Thymus (tissue), 11 donors: ENCODE measurements around the gene FAM20A. TPM values are rescaled to one million over a fixed set of nuclear protein-coding genes. Genes with fewer than 3 reads are reported as not detected.
A peak's percentile ranks its signal among the peaks of the same experiment; 100 is the strongest.
"Not testable (repeated sequence)": the region's sequence is repeated elsewhere in the genome, so short reads cannot be mapped to it uniquely, and the experiment has no call there.

ENCODE experiments used
- DNase-seq, 9 donors: peaks; one replicate each; pipeline ENCODE4 v3.0.0-alpha.2; 2013; ENCODE audit warnings: low spot score in 9 of 9, low read depth in 6 of 9, missing footprints in 1 of 9
- H3K27ac ChIP-seq, 2 donors: one replicate each; pipeline ENCODE4 v1.5.1; 2013; ENCODE audit warnings: control low read depth in 1 of 2, low read depth in 1 of 2, low read length in 1 of 2, mild to moderate bottlenecking in 1 of 2, moderate library complexity in 1 of 2
- H3K27me3 ChIP-seq, 2 donors: one replicate each; pipeline ENCODE4 v1.5.1; 2013; ENCODE audit warnings: low read length in 1 of 2; ENCODE audit not compliant: control insufficient read depth in 2 of 2, insufficient read depth in 1 of 2
- H3K36me3 ChIP-seq, 2 donors: one replicate each; pipeline ENCODE4 v1.5.1; 2013; ENCODE audit warnings: low read length in 1 of 2, mild to moderate bottlenecking in 1 of 2, moderate library complexity in 1 of 2; ENCODE audit not compliant: control insufficient read depth in 2 of 2, insufficient read depth in 2 of 2
- H3K4me1 ChIP-seq, 2 donors: one replicate each; pipeline ENCODE4 v1.5.1; 2013; ENCODE audit warnings: low read length in 2 of 2; ENCODE audit not compliant: control insufficient read depth in 2 of 2, insufficient read depth in 2 of 2
- H3K4me3 ChIP-seq, 2 donors: one replicate each; pipeline ENCODE4 v1.5.1; 2013; ENCODE audit warnings: low read length in 2 of 2, control low read depth in 1 of 2, mild to moderate bottlenecking in 1 of 2
- H3K9me3 ChIP-seq, 2 donors: one replicate each; pipeline ENCODE4 v1.5.1; 2013; ENCODE audit warnings: low read length in 1 of 2, mild to moderate bottlenecking in 1 of 2; ENCODE audit not compliant: control insufficient read depth in 2 of 2, insufficient read depth in 1 of 2
- WGBS: extraction: QIAGEN DNeasy Blood & Tissue Kit; methylation state at CpG from one replicate; pipeline ENCODE4 v1.1.7; 2013; 5-methylcytosine and 5-hydroxymethylcytosine counted together
- polyA plus RNA-seq: library from polyadenylated mRNA; stranded (reverse); fragments of 200-250 nt; gene quantifications from one replicate; pipeline ENCODE4 v1.2.3, GENCODE V29; 2013
- total RNA-seq: library from RNA; stranded (reverse); fragments of 120-200 nt; gene quantifications from one replicate; pipeline ENCODE4 v1.2.4, GENCODE V29; 2013
- donor health status: healthy.

The FAM20A gene
- total and polyA plus RNA-seq, 2 donors, result 3.7 to 35.3 TPM

DNA sequence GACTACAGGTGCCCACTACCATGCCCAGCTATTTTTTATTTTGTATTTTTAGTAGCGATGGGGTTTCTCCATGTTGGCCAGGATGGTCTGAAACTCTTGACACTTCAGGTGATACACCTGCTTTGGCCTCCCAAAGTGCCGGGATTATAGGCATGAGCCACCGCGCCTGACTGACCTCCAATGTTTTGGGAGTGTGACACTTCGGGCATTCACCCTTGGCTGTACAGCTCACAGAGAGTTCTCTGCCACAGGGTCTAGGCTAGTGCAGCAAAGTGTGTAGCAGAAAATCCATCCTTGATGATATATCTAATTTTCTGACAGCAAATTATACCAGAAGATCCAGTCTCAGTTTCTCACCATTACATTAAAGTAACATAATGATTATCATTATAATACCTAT lies 14.1 kb downstream of the FAM20A start:
- Histone ChIP-seq H3K27ac (no peak overlapping the region), H3K27me3 (peaks cover 0 to 2% of the 10 kb centered on the region in 2 donors), H3K36me3 (no peaks in the 10 kb centered on the region), H3K4me1 (no peaks in the 10 kb centered on the region), H3K4me3 (no peak overlapping the region), H3K9me3 (peaks cover 0 to 4% of the 10 kb centered on the region in 2 donors)
- 97% methylated on average over 5 of the region's 5 CpGs for WGBS
- no peak for DNase-seq

DNA sequence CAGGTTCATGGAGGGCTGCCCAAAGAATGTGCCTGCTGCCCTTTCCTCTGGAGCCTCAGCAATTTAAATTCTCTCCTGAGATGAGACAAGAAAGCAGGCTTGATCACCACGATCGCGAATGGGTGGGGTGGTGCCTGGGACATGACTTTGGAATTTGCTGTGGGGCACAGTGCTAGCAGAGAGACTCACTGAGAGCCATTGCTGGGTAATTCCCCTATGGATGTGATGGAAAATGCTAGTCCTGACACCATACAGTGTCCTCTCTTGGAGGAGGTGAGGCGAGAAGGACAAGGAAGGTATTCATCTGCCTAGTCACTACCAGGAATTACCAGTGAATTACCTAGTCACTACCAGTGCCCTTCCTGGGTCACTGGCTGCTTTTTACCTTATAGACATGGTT lies 15.5 kb downstream of the FAM20A start:
- peaks cover 0 to 3% of the 10 kb centered on the region in 2 donors for H3K4me1 ChIP-seq
- no peak for DNase-seq
- WGBS, result 94% methylated on average over 4 of the region's 4 CpGs
- H3K4me3 ChIP-seq, result no peak overlapping the region
- H3K36me3 ChIP-seq, result no peaks in the 10 kb centered on the region
- H3K9me3 ChIP-seq, result peaks cover 0 to 4% of the 10 kb centered on the region in 2 donors
- peaks cover 0 to 2% of the 10 kb centered on the region in 2 donors for H3K27me3 ChIP-seq
- no peak overlapping the region for H3K27ac ChIP-seq

DNA sequence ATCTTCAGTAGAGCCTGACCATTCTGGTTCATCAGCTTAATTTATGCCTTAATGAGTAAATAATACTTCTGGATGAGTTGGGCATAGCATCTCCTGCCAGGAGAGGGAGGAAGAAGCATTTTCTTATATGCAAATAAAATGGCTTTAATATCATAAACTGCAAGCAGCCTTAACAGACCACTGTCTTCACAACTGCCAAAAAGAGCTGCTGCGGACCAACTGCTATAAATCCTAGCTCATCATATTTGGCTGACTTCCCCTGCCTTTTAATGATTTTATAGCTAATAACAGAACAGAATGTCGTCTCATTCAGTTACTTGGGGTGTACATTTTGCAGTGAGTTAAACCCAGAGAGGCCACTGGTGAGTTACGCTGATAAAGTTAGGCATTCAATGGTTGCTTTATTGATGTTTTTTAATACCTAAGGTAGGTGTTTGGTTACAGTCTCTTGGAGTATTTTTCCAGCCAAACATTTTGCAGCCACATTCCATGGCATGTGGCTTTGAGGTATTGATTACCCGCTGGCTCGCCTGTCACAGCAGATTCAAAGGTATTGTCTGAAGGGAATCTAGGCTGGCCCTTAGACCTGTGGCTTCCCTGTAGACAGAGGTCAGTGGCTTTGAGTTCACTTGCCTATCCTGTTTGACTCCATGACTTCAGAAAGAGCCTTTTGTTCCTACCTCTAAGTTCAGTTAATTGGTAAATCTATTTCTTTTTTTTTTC lies 16.4 kb downstream of the FAM20A start:
- WGBS, result 91% methylated on average over 5 of the region's 5 CpGs
- Histone ChIP-seq H3K4me1 (peaks cover 0 to 7% of the 10 kb centered on the region in 2 donors), H3K27ac (peak overlapping the region in 1 of 2 donors; percentile 1), H3K4me3 (no peak overlapping the region), H3K9me3 (peaks cover 0 to 4% of the 10 kb centered on the region in 2 donors), H3K36me3 (no peaks in the 10 kb centered on the region), H3K27me3 (peaks cover 0 to 5% of the 10 kb centered on the region in 2 donors)
- DNase-seq, result no peak

DNA sequence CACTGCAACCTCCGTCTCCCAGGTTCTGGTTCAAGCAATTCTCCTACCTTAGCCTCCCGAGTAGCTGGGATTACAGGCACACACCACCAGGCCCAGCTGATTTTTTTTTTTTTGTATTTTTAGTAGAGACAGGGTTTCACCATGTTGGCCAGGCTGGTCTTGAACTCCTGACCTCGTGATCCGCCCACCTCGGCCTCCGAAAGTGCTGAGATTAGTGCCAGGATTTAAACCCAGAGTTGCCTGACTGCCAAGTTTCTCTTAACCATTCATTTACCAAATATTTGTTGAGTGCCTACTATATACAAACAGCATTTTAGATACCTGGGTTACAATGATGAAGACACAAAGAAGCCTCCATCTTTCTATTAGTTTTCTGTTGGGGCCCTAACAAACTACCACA lies 18.3 kb downstream of the FAM20A start:
- peaks cover 0 to 15% of the 10 kb centered on the region in 2 donors for H3K4me1 ChIP-seq
- H3K9me3 ChIP-seq, H3K27ac ChIP-seq, DNase-seq, H3K27me3 ChIP-seq, H3K4me3 ChIP-seq, H3K36me3 ChIP-seq: not testable (repeated sequence)
- whole genome bisulfite sequencing, result 83% methylated on average over 6 of the region's 6 CpGs

DNA sequence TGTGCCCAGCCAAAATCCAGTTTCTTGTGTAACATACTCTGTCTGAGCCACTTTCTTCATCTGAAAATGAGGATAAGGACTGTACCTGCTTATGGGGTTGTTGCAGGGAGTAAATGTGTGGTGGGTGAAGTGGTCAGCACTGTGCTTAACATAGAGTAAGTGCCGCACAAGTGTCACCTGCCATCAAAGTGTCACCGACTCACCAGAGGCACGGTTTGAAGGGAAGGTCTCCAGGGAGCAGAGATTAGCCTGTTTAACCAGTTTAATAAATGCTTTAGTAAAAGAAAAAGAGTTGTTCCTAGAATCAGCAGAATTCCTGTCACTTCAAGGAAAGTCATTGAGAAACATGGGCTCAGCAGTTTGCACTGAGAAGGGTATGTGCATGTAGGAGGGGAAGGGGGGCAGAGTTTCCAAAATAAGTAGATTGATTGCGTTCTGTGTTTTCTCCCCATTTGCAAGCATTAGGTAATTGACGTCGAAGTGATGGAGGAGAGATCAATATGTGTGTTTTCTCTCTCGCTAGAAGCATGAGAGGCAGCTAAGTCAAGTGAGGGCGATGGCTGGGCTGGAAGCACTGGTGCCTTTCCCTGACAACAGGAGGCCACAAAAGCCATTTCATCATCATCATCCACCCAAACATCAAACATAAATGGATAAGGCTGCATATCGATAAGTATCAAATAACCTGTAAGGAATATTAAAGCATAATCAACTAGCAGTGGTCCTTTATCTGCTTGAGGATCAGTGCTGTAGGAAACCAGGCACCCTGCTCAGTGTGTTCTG lies 19.1 kb downstream of the FAM20A start:
- 97% methylated on average over 9 of the region's 9 CpGs for WGBS
- no peak for DNase-seq
- peak overlapping the region in 1 of 2 donors; percentile 37 for H3K27ac ChIP-seq

DNA sequence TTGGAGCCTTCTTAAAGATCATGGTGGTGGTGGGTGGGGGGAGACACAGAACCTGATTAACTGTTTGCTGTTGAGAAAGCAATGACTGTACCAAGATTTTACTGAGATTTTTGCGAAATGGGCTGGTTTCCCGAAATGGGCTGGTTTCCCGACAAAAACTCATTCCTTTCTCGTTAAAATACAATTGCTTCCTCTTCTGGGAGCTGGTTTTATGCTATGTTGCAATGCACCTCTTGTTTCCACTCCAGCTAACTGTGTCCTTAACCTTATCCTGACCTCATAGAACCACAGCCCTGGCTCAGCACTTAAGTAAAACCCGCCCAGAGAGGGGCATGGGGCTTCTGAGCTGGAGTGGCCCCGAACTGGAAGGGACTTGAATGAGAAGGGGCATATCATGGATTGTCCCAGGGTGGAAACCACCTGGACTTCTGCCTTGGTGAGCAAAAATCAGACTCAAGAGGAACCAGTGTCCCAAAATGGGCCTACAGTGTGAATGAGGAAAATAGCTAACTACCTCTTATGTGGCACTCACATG lies 20.9 kb downstream of the FAM20A start:
- peaks cover 0 to 29% of the 10 kb centered on the region in 2 donors for H3K4me1 ChIP-seq
- peaks cover 0 to 4% of the 10 kb centered on the region in 2 donors for H3K27me3 ChIP-seq
- 87% methylated on average over 6 of the region's 6 CpGs for WGBS
- H3K9me3 ChIP-seq, result no peaks in the 10 kb centered on the region
- no peak for DNase-seq
- H3K27ac ChIP-seq, result peak overlapping the region; percentile 60 to 62
- no peaks in the 10 kb centered on the region for H3K36me3 ChIP-seq
- no peak overlapping the region for H3K4me3 ChIP-seq

More for the DNA sequence above, 19.1 kb downstream of the FAM20A start:
- Histone ChIP-seq H3K4me3 (no peak overlapping the region), H3K9me3 (no peaks in the 10 kb centered on the region), H3K4me1 (peaks cover 0 to 15% of the 10 kb centered on the region in 2 donors), H3K36me3 (no peaks in the 10 kb centered on the region), H3K27me3 (peaks cover 0 to 5% of the 10 kb centered on the region in 2 donors)

DNA sequence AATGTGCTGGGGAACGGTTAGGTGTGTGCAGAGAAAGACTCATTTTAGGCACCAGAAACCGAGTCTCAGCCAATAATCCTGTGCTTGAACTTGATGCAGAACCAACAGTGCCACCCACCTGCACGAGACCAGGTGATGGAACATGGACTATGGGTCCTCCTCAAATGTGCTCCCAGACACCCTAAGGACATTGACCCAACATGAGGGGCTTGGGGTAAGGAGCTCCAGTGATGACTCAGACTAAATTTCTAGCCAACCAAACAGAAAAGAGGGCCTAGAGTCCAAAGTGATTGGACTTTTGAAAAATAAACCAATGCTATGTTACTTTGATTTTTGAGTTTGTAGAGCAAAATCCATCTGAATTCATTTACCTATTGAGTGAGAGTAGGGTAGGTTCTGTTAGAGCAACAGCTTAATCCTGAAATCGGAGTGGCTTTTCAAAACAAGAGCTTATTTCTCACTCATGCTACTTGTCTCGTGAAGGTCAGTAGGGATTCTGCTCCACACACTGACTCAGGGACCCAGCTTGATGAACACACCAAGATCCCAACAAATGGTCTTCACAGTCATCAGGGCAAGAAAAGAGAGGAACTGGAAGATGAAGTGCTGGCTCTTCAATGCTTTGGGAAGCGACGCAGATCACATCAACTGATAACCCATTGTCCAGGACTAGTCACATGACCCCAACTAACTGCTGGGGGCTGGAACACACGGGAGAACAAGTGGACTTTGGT lies 21.8 kb downstream of the FAM20A start:
- Histone ChIP-seq H3K36me3 (no peaks in the 10 kb centered on the region), H3K4me3 (no peak overlapping the region), H3K4me1 (peaks cover 0 to 29% of the 10 kb centered on the region in 2 donors), H3K27me3 (peaks cover 0 to 4% of the 10 kb centered on the region in 2 donors), H3K9me3 (no peaks in the 10 kb centered on the region), H3K27ac (peak overlapping the region; percentile 33 to 62)
- WGBS, result 94% methylated on average over 8 of the region's 8 CpGs
- no peak for DNase-seq

DNA sequence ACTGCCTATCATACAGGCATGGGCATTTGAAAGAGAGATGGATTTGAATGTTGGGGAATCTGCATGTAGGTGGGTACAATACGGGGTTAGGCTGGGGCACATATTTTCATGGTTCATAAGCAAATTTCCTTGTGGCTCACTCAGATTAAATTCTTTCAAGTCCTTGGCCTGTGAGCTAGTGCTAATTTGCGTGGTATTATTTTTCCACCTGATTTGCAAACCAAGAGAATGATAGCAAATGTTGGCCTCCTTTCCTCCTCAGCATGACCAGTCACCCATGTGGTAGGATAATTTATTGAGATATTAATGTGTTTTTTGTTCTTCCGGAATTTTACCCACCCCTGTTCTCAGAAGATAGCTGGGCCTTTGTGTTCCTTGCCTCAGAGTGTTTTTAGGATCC lies 22.9 kb downstream of the FAM20A start:
- no peaks in the 10 kb centered on the region for H3K9me3 ChIP-seq
- H3K27me3 ChIP-seq, result peaks cover 0 to 4% of the 10 kb centered on the region in 2 donors
- H3K4me1 ChIP-seq, result peaks cover 0 to 29% of the 10 kb centered on the region in 2 donors
- 93% methylated on average over 3 of the region's 3 CpGs for WGBS
- H3K36me3 ChIP-seq, result no peaks in the 10 kb centered on the region
- no peak for DNase-seq
- H3K4me3 ChIP-seq, result no peak overlapping the region
- H3K27ac ChIP-seq, result peak overlapping the region in 1 of 2 donors; percentile 51
